GM12878 (cell line): ENCODE results near the gene STAMBP. TPM values are rescaled to one million over a fixed set of nuclear protein-coding genes. Genes with fewer than 3 reads are reported as not detected.

Source experiments
- BRCA1 ChIP-seq: IDR thresholded peaks from 2 replicates; pipeline ENCODE4 v1.6.1; 2011; ENCODE audit warnings: low read depth, low read length, improper control_type of control experiment
- CBFB ChIP-seq: IDR thresholded peaks from 2 replicates; pipeline ENCODE4 v1.6.1; 2016; ENCODE audit warnings: antibody characterized with exemption, low read depth
- CHD4 ChIP-seq: fragments of 200-600 bp; sonication (generic); IDR thresholded peaks from 2 replicates; pipeline ENCODE4 v1.6.1; 2016; ENCODE audit warnings: mild to moderate bottlenecking
- IKZF2 ChIP-seq, 2 experiments: fragments of 450-650 bp; IDR thresholded peaks; 2 replicates each; pipeline ENCODE4 v1.6.1; 2017; ENCODE audit warnings: mild to moderate bottlenecking in 2 of 2, moderate library complexity in 2 of 2
- KDM1A ChIP-seq: fragments of 200-600 bp; sonication (generic); IDR thresholded peaks from 2 replicates; pipeline ENCODE4 v1.6.1; 2016; ENCODE audit warnings: borderline replicate concordance
- MTA2 ChIP-seq: fragments of 450-650 bp; IDR thresholded peaks from 2 replicates; pipeline ENCODE4 v1.6.1; 2016; ENCODE audit warnings: low read depth, mild to moderate bottlenecking, moderate library complexity
- NR2C2 ChIP-seq: IDR thresholded peaks from 2 replicates; pipeline ENCODE4 v1.6.1; 2011; ENCODE audit warnings: borderline replicate concordance, low read depth; ENCODE audit not compliant: control insufficient read depth, insufficient read length
- POU2F2 ChIP-seq: IDR thresholded peaks from 3 replicates; pipeline ENCODE4 v1.6.1; 2011; ENCODE audit warnings: low read depth, mild to moderate bottlenecking, low read length, borderline replicate concordance
- SMAD1 ChIP-seq: fragments of 450-650 bp; IDR thresholded peaks from 2 replicates; pipeline ENCODE4 v1.6.1; 2018; ENCODE audit warnings: mild to moderate bottlenecking, low read depth; ENCODE audit not compliant: partially characterized antibody
- SRF ChIP-seq, 2 experiments: IDR thresholded peaks; 2 replicates each; pipeline ENCODE4 v1.6.1; 2011; ENCODE audit warnings: low read depth in 2 of 2, low read length in 2 of 2, mild to moderate bottlenecking in 1 of 2, moderate library complexity in 1 of 2
- SUPT20H ChIP-seq: IDR thresholded peaks from 2 replicates; pipeline ENCODE4 v1.6.1; 2011; ENCODE audit warnings: low read depth, mild to moderate bottlenecking, low read length, moderate library complexity, borderline replicate concordance; ENCODE audit not compliant: control insufficient read depth
- WRNIP1 ChIP-seq: IDR thresholded peaks from 2 replicates; pipeline ENCODE4 v1.6.1; 2011; ENCODE audit warnings: low read depth, low read length, improper control_type of control experiment, borderline replicate concordance
- polyA plus RNA-seq, 11 experiments: library from polyadenylated mRNA; depleted of rRNA in 4 of 11; unstranded in 6 of 11; stranded (reverse) in 5 of 11; fragments of >200 nt; fragmentation: Nextera tagmentation in 4 of 11; fragmentation: Illumina TruSeq in 1 of 11; extraction: Ambion mirVana in 4 of 11; extraction: Trizol in 1 of 11; gene quantifications; 1 replicate in 1 of 11; 2 replicates in 10 of 11; pipeline versions ENCODE4 v1.2.1 to v1.2.3, GENCODE V29; 2011 to 2016; ENCODE audit warnings: inconsistent platforms in 2 of 11, missing spikeins in 2 of 11, low read depth in 1 of 11
- total RNA-seq, 4 experiments: library from RNA; depleted of rRNA in 3 of 4; stranded (reverse); fragments of >200 nt in 3 of 4; fragmentation: Illumina TruSeq in 1 of 4; extraction: Trizol in 1 of 4; gene quantifications; 2 replicates each; pipeline versions ENCODE4 v1.2.1 to v1.2.3, GENCODE V29; 2013 to 2021
- TF ChIP-seq, protein P1 (sequence below): fragments of 150-350 bp; IDR thresholded peaks from 2 replicates; pipeline ENCODE4 v1.6.1; 2016; ENCODE audit warnings: low read depth, low read length
- TF ChIP-seq, protein P2 (sequence below): fragments of 450-650 bp; IDR thresholded peaks from 2 replicates; pipeline ENCODE4 v1.6.1; 2017; ENCODE audit warnings: borderline replicate concordance
- TF ChIP-seq, protein P3 (sequence below): fragments of 450-650 bp; IDR thresholded peaks from 2 replicates; pipeline ENCODE4 v1.6.1; 2017; ENCODE audit warnings: mild to moderate bottlenecking
- TF ChIP-seq, protein P4 (sequence below), 3 experiments: IDR thresholded peaks in 2 of 3; conservative IDR thresholded peaks in 1 of 3; 2 replicates each; pipeline ENCODE4 v1.5.1; 2011; ENCODE audit warnings: low read depth in 3 of 3, low read length in 3 of 3, mild to moderate bottlenecking in 3 of 3, control low read depth in 2 of 3, moderate library complexity in 2 of 3, inconsistent platforms in 1 of 3, mixed read lengths in 1 of 3; ENCODE audit not compliant: control insufficient read depth in 2 of 3, insufficient read depth in 1 of 3; ENCODE audit errors: extremely low read depth in 1 of 3
- TF ChIP-seq, protein P5 (sequence below): fragments of 450-650 bp; IDR thresholded peaks from 2 replicates; pipeline ENCODE4 v1.6.1; 2017; ENCODE audit warnings: antibody characterized with exemption, mild to moderate bottlenecking, moderate library complexity

Gene STAMBP
- total and polyA plus RNA-seq, 10 of the 15 experiments (the other 5 are each of a cell fraction or from before 2014, with no cell fraction given) = 38.9 to 84.1 (median 69.7) TPM

DNA sequence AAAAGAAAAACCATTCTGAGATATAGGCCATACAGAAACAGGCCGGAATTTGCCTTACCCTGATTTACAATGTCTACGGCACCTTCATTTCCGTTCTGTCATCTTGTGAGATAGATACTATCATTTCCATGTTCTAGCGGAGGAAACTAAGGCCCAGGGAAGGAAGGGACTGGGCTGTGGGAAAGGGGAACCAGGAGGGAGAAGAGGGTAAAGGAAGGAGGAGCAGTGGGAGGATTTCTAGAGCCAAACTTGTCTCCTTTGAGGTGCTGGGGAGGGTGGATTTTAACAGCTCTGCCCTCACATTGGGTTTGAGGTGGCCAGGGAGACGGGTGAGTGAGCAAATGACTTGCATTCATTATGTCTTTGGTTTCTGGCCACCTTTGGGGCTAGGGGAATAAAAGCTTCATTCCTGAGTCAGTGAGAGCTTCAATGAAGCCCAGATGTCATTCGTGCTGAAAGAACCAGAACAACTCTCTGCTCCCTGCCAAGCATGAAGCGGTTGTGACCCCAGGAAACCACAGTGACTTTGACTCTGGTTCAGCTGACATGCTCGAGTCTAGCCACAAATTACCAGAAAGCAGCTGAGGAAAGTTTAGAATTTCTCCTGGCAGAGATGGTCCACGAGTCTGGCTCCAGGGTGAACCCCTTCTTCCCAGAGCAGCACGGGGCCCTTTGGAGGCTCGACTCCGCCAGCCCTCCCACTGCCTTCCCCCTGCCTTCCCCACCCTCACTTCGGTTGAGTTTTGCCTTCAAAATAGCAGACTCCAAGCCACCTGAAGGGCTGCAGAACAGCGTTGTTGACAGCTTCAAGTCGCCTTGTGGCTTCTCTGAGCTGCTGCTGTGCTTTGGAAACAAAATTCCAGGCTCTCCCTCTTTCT, 67.8 kb downstream of the STAMBP start (continued):
- no peak for TF ChIP-seq BRCA1
- TF ChIP-seq SUPT20H = no peak
- no peak for TF ChIP-seq SRF (IDR thresholded peaks at IDR 0.05; ENCODE audit: low read depth in 2 of 2, low read length in 2 of 2)
- TF ChIP-seq NR2C2 = no peak
- TF ChIP-seq, protein P1, sequence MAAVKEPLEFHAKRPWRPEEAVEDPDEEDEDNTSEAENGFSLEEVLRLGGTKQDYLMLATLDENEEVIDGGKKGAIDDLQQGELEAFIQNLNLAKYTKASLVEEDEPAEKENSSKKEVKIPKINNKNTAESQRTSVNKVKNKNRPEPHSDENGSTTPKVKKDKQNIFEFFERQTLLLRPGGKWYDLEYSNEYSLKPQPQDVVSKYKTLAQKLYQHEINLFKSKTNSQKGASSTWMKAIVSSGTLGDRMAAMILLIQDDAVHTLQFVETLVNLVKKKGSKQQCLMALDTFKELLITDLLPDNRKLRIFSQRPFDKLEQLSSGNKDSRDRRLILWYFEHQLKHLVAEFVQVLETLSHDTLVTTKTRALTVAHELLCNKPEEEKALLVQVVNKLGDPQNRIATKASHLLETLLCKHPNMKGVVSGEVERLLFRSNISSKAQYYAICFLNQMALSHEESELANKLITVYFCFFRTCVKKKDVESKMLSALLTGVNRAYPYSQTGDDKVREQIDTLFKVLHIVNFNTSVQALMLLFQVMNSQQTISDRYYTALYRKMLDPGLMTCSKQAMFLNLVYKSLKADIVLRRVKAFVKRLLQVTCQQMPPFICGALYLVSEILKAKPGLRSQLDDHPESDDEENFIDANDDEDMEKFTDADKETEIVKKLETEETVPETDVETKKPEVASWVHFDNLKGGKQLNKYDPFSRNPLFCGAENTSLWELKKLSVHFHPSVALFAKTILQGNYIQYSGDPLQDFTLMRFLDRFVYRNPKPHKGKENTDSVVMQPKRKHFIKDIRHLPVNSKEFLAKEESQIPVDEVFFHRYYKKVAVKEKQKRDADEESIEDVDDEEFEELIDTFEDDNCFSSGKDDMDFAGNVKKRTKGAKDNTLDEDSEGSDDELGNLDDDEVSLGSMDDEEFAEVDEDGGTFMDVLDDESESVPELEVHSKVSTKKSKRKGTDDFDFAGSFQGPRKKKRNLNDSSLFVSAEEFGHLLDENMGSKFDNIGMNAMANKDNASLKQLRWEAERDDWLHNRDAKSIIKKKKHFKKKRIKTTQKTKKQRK = no peak
- no peak for TF ChIP-seq CHD4
- TF ChIP-seq POU2F2 = no peak
- TF ChIP-seq WRNIP1 = no peak
- TF ChIP-seq KDM1A = no peak
- peak; percentile 81 for TF ChIP-seq MTA2
- TF ChIP-seq, protein P2, sequence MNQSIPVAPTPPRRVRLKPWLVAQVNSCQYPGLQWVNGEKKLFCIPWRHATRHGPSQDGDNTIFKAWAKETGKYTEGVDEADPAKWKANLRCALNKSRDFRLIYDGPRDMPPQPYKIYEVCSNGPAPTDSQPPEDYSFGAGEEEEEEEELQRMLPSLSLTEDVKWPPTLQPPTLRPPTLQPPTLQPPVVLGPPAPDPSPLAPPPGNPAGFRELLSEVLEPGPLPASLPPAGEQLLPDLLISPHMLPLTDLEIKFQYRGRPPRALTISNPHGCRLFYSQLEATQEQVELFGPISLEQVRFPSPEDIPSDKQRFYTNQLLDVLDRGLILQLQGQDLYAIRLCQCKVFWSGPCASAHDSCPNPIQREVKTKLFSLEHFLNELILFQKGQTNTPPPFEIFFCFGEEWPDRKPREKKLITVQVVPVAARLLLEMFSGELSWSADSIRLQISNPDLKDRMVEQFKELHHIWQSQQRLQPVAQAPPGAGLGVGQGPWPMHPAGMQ = no peak
- TF ChIP-seq SMAD1 = no peak
- TF ChIP-seq IKZF2 (IDR thresholded peaks at IDR 0.05) = peak; percentile 68 to 71; a peak in 2 of 4 replicates
- TF ChIP-seq, protein P3, sequence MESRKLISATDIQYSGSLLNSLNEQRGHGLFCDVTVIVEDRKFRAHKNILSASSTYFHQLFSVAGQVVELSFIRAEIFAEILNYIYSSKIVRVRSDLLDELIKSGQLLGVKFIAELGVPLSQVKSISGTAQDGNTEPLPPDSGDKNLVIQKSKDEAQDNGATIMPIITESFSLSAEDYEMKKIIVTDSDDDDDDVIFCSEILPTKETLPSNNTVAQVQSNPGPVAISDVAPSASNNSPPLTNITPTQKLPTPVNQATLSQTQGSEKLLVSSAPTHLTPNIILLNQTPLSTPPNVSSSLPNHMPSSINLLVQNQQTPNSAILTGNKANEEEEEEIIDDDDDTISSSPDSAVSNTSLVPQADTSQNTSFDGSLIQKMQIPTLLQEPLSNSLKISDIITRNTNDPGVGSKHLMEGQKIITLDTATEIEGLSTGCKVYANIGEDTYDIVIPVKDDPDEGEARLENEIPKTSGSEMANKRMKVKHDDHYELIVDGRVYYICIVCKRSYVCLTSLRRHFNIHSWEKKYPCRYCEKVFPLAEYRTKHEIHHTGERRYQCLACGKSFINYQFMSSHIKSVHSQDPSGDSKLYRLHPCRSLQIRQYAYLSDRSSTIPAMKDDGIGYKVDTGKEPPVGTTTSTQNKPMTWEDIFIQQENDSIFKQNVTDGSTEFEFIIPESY = no peak
- TF ChIP-seq, protein P4, sequence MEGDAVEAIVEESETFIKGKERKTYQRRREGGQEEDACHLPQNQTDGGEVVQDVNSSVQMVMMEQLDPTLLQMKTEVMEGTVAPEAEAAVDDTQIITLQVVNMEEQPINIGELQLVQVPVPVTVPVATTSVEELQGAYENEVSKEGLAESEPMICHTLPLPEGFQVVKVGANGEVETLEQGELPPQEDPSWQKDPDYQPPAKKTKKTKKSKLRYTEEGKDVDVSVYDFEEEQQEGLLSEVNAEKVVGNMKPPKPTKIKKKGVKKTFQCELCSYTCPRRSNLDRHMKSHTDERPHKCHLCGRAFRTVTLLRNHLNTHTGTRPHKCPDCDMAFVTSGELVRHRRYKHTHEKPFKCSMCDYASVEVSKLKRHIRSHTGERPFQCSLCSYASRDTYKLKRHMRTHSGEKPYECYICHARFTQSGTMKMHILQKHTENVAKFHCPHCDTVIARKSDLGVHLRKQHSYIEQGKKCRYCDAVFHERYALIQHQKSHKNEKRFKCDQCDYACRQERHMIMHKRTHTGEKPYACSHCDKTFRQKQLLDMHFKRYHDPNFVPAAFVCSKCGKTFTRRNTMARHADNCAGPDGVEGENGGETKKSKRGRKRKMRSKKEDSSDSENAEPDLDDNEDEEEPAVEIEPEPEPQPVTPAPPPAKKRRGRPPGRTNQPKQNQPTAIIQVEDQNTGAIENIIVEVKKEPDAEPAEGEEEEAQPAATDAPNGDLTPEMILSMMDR (IDR thresholded peaks at IDR 0.05 in 2 of 3, conservative IDR thresholded peaks at IDR 0.05 in 1 of 3; ENCODE audit: control insufficient read depth in 2 of 3, extremely low read depth in 1 of 3, insufficient read depth in 1 of 3, low read depth in 3 of 3, low read length in 3 of 3) = no peak
- TF ChIP-seq CBFB = peak; percentile 46; the same call in 1 of the 2 replicates
- TF ChIP-seq, protein P5, sequence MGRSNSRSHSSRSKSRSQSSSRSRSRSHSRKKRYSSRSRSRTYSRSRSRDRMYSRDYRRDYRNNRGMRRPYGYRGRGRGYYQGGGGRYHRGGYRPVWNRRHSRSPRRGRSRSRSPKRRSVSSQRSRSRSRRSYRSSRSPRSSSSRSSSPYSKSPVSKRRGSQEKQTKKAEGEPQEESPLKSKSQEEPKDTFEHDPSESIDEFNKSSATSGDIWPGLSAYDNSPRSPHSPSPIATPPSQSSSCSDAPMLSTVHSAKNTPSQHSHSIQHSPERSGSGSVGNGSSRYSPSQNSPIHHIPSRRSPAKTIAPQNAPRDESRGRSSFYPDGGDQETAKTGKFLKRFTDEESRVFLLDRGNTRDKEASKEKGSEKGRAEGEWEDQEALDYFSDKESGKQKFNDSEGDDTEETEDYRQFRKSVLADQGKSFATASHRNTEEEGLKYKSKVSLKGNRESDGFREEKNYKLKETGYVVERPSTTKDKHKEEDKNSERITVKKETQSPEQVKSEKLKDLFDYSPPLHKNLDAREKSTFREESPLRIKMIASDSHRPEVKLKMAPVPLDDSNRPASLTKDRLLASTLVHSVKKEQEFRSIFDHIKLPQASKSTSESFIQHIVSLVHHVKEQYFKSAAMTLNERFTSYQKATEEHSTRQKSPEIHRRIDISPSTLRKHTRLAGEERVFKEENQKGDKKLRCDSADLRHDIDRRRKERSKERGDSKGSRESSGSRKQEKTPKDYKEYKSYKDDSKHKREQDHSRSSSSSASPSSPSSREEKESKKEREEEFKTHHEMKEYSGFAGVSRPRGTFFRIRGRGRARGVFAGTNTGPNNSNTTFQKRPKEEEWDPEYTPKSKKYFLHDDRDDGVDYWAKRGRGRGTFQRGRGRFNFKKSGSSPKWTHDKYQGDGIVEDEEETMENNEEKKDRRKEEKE = no peak
